WTC11 (cell line): Measurements from ENCODE around the gene ZMIZ1. TPM values are rescaled to one million over a fixed set of nuclear protein-coding genes. Genes with fewer than 3 reads are reported as not detected.

Experiments
- ATAC-seq: fragments of 200-7000 bp; cut with Tn5 transposase; 2 replicates; pipeline ENCODE4 v1.10.0; 2021; ENCODE audit warnings: mild to moderate bottlenecking, moderate library complexity
- CTCF ChIA-PET: fragments of 300-600 bp; sonication (Branson Sonifier 250); formaldehyde crosslinking; loops from one replicate; lab custom pipeline; 2021; ENCODE audit warnings: antibody characterized with exemption; lab: Charles Lee
- POLR2A ChIA-PET: fragments of 350-600 bp; sonication (Branson Sonifier 250); formaldehyde crosslinking; loops from one replicate; lab custom pipeline; 2021; ENCODE audit warnings: antibody characterized with exemption; lab: Charles Lee
- DNase-seq: peaks from one replicate; pipeline ENCODE4 v3.0.0; 2021; ENCODE audit warnings: low spot score
- H3K27ac Mint-ChIP-seq: 2 replicates; pipeline ENCODE4 v1.8.0; 2021; ENCODE audit warnings: mixed read lengths
- H3K27me3 Mint-ChIP-seq: 2 replicates; pipeline ENCODE4 v1.8.0; 2021; ENCODE audit warnings: low read depth, mild to moderate bottlenecking, moderate library complexity, mixed read lengths
- H3K36me3 Mint-ChIP-seq: 2 replicates; pipeline ENCODE4 v1.8.0; 2021; ENCODE audit warnings: mixed read lengths
- H3K4me1 Mint-ChIP-seq: 2 replicates; pipeline ENCODE4 v1.8.0; 2022; ENCODE audit warnings: mixed read lengths
- H3K4me3 Mint-ChIP-seq: 2 replicates; pipeline ENCODE4 v1.8.0; 2021; ENCODE audit warnings: mild to moderate bottlenecking, moderate library complexity, mixed read lengths
- H3K9me3 Mint-ChIP-seq: 2 replicates; pipeline ENCODE4 v1.8.0; 2021; ENCODE audit warnings: mixed read lengths
- CBFB ChIP-seq: sonication (generic); formaldehyde crosslinking; IDR thresholded peaks from 2 replicates; pipeline ENCODE4 v1.8.1; 2022; ENCODE audit warnings: mild to moderate bottlenecking, low read depth, missing genetic modification reagents
- CREM ChIP-seq: sonication (generic); formaldehyde crosslinking; IDR thresholded peaks from 2 replicates; pipeline ENCODE4 v1.8.1; 2022; ENCODE audit warnings: mild to moderate bottlenecking, missing genetic modification reagents, moderate library complexity
- EMX1 ChIP-seq: fragments of 250-450 bp; sonication (Bioruptor Pico); IDR thresholded peaks from 2 replicates; pipeline ENCODE4 v1.8.0; 2021; ENCODE audit warnings: mild to moderate bottlenecking
- ESRRA ChIP-seq: sonication (generic); formaldehyde crosslinking; IDR thresholded peaks from 2 replicates; pipeline ENCODE4 v1.8.1; 2022; ENCODE audit warnings: mild to moderate bottlenecking, missing genetic modification reagents, borderline replicate concordance
- NFE2L1 ChIP-seq: sonication (generic); formaldehyde crosslinking; IDR thresholded peaks from 2 replicates; pipeline ENCODE4 v1.8.1; 2023; ENCODE audit warnings: missing genetic modification reagents
- NR3C1 ChIP-seq: sonication (generic); formaldehyde crosslinking; conservative IDR thresholded peaks from 2 replicates; pipeline ENCODE4 v1.8.1; 2023; ENCODE audit warnings: low read depth, mild to moderate bottlenecking, missing genetic modification reagents
- SMAD4 ChIP-seq: sonication (generic); formaldehyde crosslinking; IDR thresholded peaks from 2 replicates; pipeline ENCODE4 v1.8.0; 2022; ENCODE audit warnings: mild to moderate bottlenecking, missing genetic modification reagents
- TP53 ChIP-seq: sonication (generic); formaldehyde crosslinking; IDR thresholded peaks from 2 replicates; pipeline ENCODE4 v1.8.1; 2023; ENCODE audit warnings: mild to moderate bottlenecking, missing genetic modification reagents
- ZBTB21 ChIP-seq: sonication (generic); formaldehyde crosslinking; IDR thresholded peaks from 2 replicates; pipeline ENCODE4 v1.8.1; 2023; ENCODE audit warnings: mild to moderate bottlenecking, missing genetic modification reagents, borderline replicate concordance
- ZNF138 ChIP-seq: sonication (generic); formaldehyde crosslinking; conservative IDR thresholded peaks from 2 replicates; pipeline ENCODE4 v1.8.1; 2022; ENCODE audit warnings: mild to moderate bottlenecking, moderate library complexity, missing genetic modification reagents
- ZNF671 ChIP-seq: fragments of 250-450 bp; sonication (Bioruptor Pico); IDR thresholded peaks from 2 replicates; pipeline ENCODE4 v1.8.0; 2021; ENCODE audit warnings: mild to moderate bottlenecking
- total RNA-seq: library from RNA; stranded (reverse); gene quantifications from 3 replicates; pipeline ENCODE4 v1.2.3, GENCODE V29; 2021
- TF ChIP-seq, protein P1 (sequence below): fragments of 200-600 bp; IDR thresholded peaks from 2 replicates; pipeline ENCODE4 v1.8.0; 2022; ENCODE audit warnings: antibody characterized with exemption
- TF ChIP-seq, protein P2 (sequence below): sonication (generic); formaldehyde crosslinking; IDR thresholded peaks from 2 replicates; pipeline ENCODE4 v1.8.1; 2023; ENCODE audit warnings: mild to moderate bottlenecking, missing genetic modification reagents
- TF ChIP-seq, protein P3 (sequence below): sonication (generic); formaldehyde crosslinking; IDR thresholded peaks from 2 replicates; pipeline ENCODE4 v1.8.0; 2022; ENCODE audit warnings: mild to moderate bottlenecking, missing genetic modification reagents
- TF ChIP-seq, protein P4 (sequence below): fragments of 250-450 bp; sonication (Bioruptor Pico); IDR thresholded peaks from 2 replicates; pipeline ENCODE4 v2.1.2; 2022; ENCODE audit warnings: mild to moderate bottlenecking, moderate library complexity

The ZMIZ1 gene
- total RNA-seq, 1 experiment from 2014 or later = 44.4 TPM

GRCh38 chr10:79243181-79244067 is 174.7 kb downstream of the ZMIZ1 start:
- H3K27ac Mint-ChIP-seq = no peak overlapping the region
- TF ChIP-seq, protein P1, sequence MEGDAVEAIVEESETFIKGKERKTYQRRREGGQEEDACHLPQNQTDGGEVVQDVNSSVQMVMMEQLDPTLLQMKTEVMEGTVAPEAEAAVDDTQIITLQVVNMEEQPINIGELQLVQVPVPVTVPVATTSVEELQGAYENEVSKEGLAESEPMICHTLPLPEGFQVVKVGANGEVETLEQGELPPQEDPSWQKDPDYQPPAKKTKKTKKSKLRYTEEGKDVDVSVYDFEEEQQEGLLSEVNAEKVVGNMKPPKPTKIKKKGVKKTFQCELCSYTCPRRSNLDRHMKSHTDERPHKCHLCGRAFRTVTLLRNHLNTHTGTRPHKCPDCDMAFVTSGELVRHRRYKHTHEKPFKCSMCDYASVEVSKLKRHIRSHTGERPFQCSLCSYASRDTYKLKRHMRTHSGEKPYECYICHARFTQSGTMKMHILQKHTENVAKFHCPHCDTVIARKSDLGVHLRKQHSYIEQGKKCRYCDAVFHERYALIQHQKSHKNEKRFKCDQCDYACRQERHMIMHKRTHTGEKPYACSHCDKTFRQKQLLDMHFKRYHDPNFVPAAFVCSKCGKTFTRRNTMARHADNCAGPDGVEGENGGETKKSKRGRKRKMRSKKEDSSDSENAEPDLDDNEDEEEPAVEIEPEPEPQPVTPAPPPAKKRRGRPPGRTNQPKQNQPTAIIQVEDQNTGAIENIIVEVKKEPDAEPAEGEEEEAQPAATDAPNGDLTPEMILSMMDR = no peak
- TF ChIP-seq ESRRA (CRISPR knock-in tag) = no peak
- TF ChIP-seq, protein P2, sequence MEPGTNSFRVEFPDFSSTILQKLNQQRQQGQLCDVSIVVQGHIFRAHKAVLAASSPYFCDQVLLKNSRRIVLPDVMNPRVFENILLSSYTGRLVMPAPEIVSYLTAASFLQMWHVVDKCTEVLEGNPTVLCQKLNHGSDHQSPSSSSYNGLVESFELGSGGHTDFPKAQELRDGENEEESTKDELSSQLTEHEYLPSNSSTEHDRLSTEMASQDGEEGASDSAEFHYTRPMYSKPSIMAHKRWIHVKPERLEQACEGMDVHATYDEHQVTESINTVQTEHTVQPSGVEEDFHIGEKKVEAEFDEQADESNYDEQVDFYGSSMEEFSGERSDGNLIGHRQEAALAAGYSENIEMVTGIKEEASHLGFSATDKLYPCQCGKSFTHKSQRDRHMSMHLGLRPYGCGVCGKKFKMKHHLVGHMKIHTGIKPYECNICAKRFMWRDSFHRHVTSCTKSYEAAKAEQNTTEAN (CRISPR knock-in tag) = 0 out of 2 replicates have a peak, but pooled peaks have one; percentile 26
- TF ChIP-seq, protein P3, sequence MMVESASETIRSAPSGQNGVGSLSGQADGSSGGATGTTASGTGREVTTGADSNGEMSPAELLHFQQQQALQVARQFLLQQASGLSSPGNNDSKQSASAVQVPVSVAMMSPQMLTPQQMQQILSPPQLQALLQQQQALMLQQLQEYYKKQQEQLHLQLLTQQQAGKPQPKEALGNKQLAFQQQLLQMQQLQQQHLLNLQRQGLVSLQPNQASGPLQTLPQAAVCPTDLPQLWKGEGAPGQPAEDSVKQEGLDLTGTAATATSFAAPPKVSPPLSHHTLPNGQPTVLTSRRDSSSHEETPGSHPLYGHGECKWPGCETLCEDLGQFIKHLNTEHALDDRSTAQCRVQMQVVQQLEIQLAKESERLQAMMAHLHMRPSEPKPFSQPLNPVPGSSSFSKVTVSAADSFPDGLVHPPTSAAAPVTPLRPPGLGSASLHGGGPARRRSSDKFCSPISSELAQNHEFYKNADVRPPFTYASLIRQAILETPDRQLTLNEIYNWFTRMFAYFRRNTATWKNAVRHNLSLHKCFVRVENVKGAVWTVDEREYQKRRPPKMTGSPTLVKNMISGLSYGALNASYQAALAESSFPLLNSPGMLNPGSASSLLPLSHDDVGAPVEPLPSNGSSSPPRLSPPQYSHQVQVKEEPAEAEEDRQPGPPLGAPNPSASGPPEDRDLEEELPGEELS (CRISPR knock-in tag) = no peak
- TF ChIP-seq ZNF138 (CRISPR knock-in tag) = no peak
- 0 out of 2 replicates have a peak, but pooled peaks have one; percentile 34 for TF ChIP-seq CREM (CRISPR knock-in tag)
- DNase-seq (peak; percentile 70), ATAC-seq (peak; percentile 14)
- H3K4me1 Mint-ChIP-seq = peaks cover 46% of the 10 kb centered on the region
- H3K27me3 Mint-ChIP-seq = peaks cover 59% of the 10 kb centered on the region
- H3K9me3 Mint-ChIP-seq = no peaks in the 10 kb centered on the region
- peak overlapping the region; percentile 65 for H3K4me3 Mint-ChIP-seq
- CTCF ChIA-PET = interaction anchor here (0.6 to 1.6 kb wide), 4 partner anchors 13 to 256 kb away, joined by 3 to 5 read pairs (median 4); no protein-coding TSS in a partner anchor
- H3K36me3 Mint-ChIP-seq = no peaks in the 10 kb centered on the region
- POLR2A ChIA-PET = interaction anchor here (1.7 kb wide), 1 partner anchor 14 kb away, joined by 6 read pairs; no protein-coding TSS in a partner anchor

DNA sequence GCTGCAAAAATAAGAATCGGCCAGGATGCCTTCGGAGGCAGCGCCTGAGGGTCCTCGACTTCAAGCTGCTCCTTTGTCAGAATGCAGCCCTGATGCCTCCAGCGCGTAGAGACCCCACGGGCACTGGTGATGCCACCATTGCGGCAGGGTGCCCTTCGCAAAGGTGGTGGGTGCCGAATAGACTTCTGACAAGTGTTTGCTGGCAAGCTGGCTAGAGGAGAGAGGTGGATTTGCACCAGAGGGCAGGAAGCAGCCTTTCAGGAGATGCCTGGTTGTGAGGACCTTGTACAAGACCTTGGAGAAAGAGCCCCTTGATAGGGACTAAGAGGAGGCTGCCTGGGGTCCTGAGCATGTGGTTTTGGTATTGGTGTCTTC is 175.3 kb downstream of the ZMIZ1 start:
- CTCF ChIA-PET = no interaction called here
- Mint-ChIP-seq H3K9me3 (no peaks in the 10 kb centered on the region), H3K4me1 (peaks cover 40% of the 10 kb centered on the region), H3K27ac (no peak overlapping the region), H3K4me3 (peak overlapping the region; percentile 65), H3K36me3 (no peaks in the 10 kb centered on the region), H3K27me3 (peaks cover 52% of the 10 kb centered on the region)
- ATAC-seq (no peak), DNase-seq (no peak)
- TF ChIP-seq ZBTB21 = no peak
- no peak for TF ChIP-seq NR3C1 (CRISPR knock-in tag)
- TF ChIP-seq, protein P4, sequence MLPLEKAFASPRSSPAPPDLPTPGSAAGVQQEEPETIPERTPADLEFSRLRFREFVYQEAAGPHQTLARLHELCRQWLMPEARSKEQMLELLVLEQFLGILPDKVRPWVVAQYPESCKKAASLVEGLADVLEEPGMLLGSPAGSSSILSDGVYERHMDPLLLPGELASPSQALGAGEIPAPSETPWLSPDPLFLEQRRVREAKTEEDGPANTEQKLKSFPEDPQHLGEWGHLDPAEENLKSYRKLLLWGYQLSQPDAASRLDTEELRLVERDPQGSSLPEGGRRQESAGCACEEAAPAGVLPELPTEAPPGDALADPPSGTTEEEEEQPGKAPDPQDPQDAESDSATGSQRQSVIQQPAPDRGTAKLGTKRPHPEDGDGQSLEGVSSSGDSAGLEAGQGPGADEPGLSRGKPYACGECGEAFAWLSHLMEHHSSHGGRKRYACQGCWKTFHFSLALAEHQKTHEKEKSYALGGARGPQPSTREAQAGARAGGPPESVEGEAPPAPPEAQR = no peak
- TF ChIP-seq, all 79 proteins: peak for 0
- POLR2A ChIA-PET = interaction anchor here (1.7 kb wide), 1 partner anchor 14 kb away, joined by 6 read pairs; no protein-coding TSS in a partner anchor

GRCh38 chr10:79244841-79245504 is 176.2 kb downstream of the ZMIZ1 start:
- TF ChIP-seq CREM (CRISPR knock-in tag) = no peak
- TF ChIP-seq CBFB (CRISPR knock-in tag) = no peak
- no peak for TF ChIP-seq TP53 (CRISPR knock-in tag)
- no peak for TF ChIP-seq SMAD4
- no peak for TF ChIP-seq ZNF671 (CRISPR knock-in tag)
- no peak for TF ChIP-seq NFE2L1
- no peak for TF ChIP-seq EMX1 (CRISPR knock-in tag)
- CTCF ChIA-PET = no interaction called here
- no peak overlapping the region for H3K27ac Mint-ChIP-seq
- peaks cover 45% of the 10 kb centered on the region for H3K27me3 Mint-ChIP-seq
- no peaks in the 10 kb centered on the region for H3K36me3 Mint-ChIP-seq
- peaks cover 33% of the 10 kb centered on the region for H3K4me1 Mint-ChIP-seq
- no peaks in the 10 kb centered on the region for H3K9me3 Mint-ChIP-seq
- ATAC-seq (no peak), DNase-seq (no peak)
- H3K4me3 Mint-ChIP-seq = no peak overlapping the region; the same call in 1 of the 2 replicates
- POLR2A ChIA-PET = no interaction called here
